ACC112 (cell line): Measurements from ENCODE around the gene ITIH6.
"Not testable (repeated sequence)": the region's sequence is repeated elsewhere in the genome, so short reads cannot be mapped to it uniquely, and the experiment has no call there.

ENCODE experiments used
- H2AFZ ChIP-seq: fragments of 200-600 bp; sonication (generic); one replicate; pipeline ENCODE4 v1.6.0; 2017; ENCODE audit warnings: antibody characterized with exemption, low read length; ENCODE audit not compliant: unreplicated experiment
- H3K27ac ChIP-seq: fragments of 200-600 bp; sonication (generic); 2 replicates; pipeline ENCODE4 v1.5.1; 2014; ENCODE audit warnings: low read depth, mild to moderate bottlenecking, antibody characterized with exemption, low read length, moderate library complexity
- H3K27me3 ChIP-seq: fragments of 200-600 bp; sonication (generic); 2 replicates; pipeline ENCODE4 v1.6.1; 2014; ENCODE audit warnings: mild to moderate bottlenecking, antibody characterized with exemption, low read length, moderate library complexity, mixed read lengths; ENCODE audit not compliant: insufficient read depth
- H3K36me3 ChIP-seq: fragments of 200-600 bp; sonication (generic); 2 replicates; pipeline ENCODE4 v1.6.1; 2016; ENCODE audit warnings: mild to moderate bottlenecking, antibody characterized with exemption, low read length, moderate library complexity, mixed read lengths; ENCODE audit not compliant: insufficient read depth
- H3K4me1 ChIP-seq: fragments of 200-600 bp; sonication (generic); one replicate; pipeline ENCODE4 v1.6.1; 2016; ENCODE audit warnings: low read length, mixed read lengths; ENCODE audit not compliant: insufficient read depth, unreplicated experiment, control insufficient read depth
- H3K4me3 ChIP-seq: fragments of 200-600 bp; sonication (generic); 2 replicates; pipeline ENCODE4 v1.5.1; 2014; ENCODE audit warnings: mild to moderate bottlenecking, low read depth, low read length
- H3K79me2 ChIP-seq: fragments of 200-600 bp; sonication (generic); one replicate; pipeline ENCODE4 v1.6.0; 2016; ENCODE audit warnings: low read length; ENCODE audit not compliant: control insufficient read depth, unreplicated experiment, insufficient read depth

The ITIH6 gene

DNA sequence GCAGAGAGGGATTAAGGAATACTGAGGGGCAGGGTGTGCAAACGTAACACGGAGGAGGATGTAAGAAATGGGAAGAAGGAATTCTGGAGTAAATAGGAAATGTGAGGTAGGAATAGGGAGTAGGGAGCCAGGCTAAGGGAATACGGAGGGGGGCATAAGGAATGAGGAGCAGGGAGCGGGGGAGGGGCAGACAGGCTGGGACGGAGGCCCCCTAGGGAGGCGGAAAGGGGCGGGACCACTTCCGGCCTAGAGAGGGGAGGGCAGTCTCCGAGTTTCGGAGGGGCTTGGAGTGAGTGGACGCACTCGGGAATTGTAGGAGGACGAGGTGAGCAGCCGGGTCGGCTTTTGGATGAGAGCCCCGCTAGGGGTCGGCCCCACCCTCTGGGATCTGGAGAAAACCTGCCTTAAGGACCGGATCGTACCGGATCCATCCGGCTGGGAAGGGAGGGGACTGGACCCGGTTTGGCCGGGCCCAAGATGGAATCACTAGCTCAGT is 10.1 kb upstream of the ITIH6 start:
- H3K27me3 ChIP-seq = peaks cover 7% of the 10 kb centered on the region; the same call in 1 of the 2 replicates
- H3K79me2 ChIP-seq = peaks cover 35% of the 10 kb centered on the region
- peaks cover 5% of the 10 kb centered on the region; the same call in 1 of the 2 replicates for H3K36me3 ChIP-seq
- peak overlapping the region; percentile 77 for H3K27ac ChIP-seq
- H2AFZ ChIP-seq = peak overlapping the region; percentile 75
- H3K4me3 ChIP-seq = peak overlapping the region; percentile 78
- peaks cover 7% of the 10 kb centered on the region for H3K4me1 ChIP-seq

- H3K79me2 ChIP-seq = peaks cover 35% of the 10 kb centered on the region
- peak within 1 kb of the TSS; percentile 77 for H3K27ac ChIP-seq
- peaks cover 7% of the 10 kb centered on the region for H3K4me1 ChIP-seq
- peaks cover 7% of the 10 kb centered on the region; the same call in 1 of the 2 replicates for H3K27me3 ChIP-seq
- peaks cover 5% of the 10 kb centered on the region; the same call in 1 of the 2 replicates for H3K36me3 ChIP-seq
- H2AFZ ChIP-seq = peak within 1 kb of the TSS; percentile 75
- H3K4me3 ChIP-seq = peak within 1 kb of the TSS; percentile 78
Measured at GRCh38 chrX:54807524-54808108, 9.6 kb upstream of the ITIH6 start, which contains the start of gene MAGED2. Gene MAGED2, plus strand, starts transcription at chrX:54807745. Its CDS starts 1,587 bp downstream, at chrX:54809332.

DNA sequence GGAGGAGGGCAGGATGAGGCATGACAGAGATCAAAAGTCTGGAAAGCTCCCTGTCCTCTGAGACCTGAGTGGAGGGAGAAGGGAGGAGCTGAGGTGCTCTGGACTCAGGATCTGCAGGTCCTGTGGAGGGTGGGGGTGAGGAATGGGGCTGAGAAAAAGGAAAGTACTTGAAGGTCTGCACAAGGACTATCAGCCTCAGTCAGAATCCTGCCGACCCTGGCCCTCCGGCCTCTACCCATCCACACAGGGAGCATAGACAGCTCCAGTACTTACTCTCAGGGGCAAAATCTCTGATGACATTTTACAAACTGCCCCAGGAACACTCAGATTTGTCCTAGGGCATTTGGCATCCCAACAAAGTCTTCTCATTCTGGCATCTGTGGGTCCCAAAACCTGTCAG is 991 bp upstream of the ITIH6 start:
- Histone ChIP-seq H2AFZ (no peak overlapping the region), H3K4me1 (no peaks in the 10 kb centered on the region), H3K79me2 (no peaks in the 10 kb centered on the region), H3K4me3 (no peak overlapping the region), H3K27me3 (peaks cover 20% of the 10 kb centered on the region; the same call in 1 of the 2 replicates), H3K27ac (no peak overlapping the region), H3K36me3 (no peaks in the 10 kb centered on the region)

DNA sequence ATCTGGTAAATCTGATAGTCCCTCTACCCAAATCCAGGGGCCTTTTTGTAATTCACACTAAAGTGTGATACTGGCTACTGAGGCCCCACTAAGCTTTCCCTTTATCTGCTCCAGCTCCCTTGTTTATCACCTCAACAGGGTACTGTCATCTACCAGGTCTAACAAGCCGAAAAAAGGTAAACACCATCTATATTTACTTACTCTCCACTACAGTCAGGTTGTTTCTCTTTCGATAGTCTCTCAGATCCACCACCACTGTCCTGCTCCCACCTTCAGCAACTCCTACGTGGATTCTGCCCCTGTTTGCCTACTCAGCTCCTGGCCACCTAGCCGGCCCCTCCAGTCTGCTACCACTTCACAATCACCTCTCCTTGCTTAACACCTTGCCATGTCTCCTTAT is 3.3 kb downstream of the ITIH6 start:
- Histone ChIP-seq H3K27ac (no peak overlapping the region), H2AFZ (no peak overlapping the region), H3K4me1 (no peaks in the 10 kb centered on the region), H3K79me2 (no peaks in the 10 kb centered on the region), H3K4me3 (no peak overlapping the region), H3K36me3 (no peaks in the 10 kb centered on the region), H3K27me3 (peaks cover 21% of the 10 kb centered on the region; the same call in 1 of the 2 replicates)

- H3K4me1 ChIP-seq = no peaks in the 10 kb centered on the region
- no peaks in the 10 kb centered on the region for H3K79me2 ChIP-seq
- H3K36me3 ChIP-seq = no peaks in the 10 kb centered on the region
- H3K4me3 ChIP-seq = no peak overlapping the region
- H2AFZ ChIP-seq = no peak overlapping the region
- H3K27ac ChIP-seq = no peak overlapping the region
- H3K27me3 ChIP-seq = peaks cover 16% of the 10 kb centered on the region; the same call in 1 of the 2 replicates
Measured at GRCh38 chrX:54794028-54794427, 4.0 kb downstream of the ITIH6 start.

DNA sequence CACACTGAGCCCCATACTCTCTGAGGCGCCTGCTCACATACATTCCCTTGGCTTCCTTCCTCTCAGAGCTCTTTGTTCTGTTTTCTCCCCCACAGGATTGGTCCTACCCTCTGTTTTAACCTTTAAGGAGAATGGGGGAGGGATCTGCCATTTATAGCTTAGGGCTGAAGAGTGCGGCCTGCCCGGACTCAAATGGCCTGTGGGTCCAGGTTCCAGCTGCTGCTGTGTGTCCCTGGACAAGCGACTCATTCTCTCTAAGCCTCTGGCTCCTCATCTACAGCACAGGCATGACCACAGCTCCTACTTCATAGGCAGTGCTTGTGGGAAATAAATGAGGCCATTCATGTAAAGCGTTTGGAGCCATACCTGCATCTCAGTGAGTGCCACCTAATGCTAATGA is 8.7 kb downstream of the ITIH6 start:
- H3K36me3 ChIP-seq, H2AFZ ChIP-seq, H3K79me2 ChIP-seq, H3K27me3 ChIP-seq, H3K27ac ChIP-seq, H3K4me1 ChIP-seq, H3K4me3 ChIP-seq: not testable (repeated sequence)

- H2AFZ ChIP-seq = no peak overlapping the region
- H3K27ac ChIP-seq = no peak overlapping the region
- no peaks in the 10 kb centered on the region for H3K79me2 ChIP-seq
- 0 out of 2 replicates have a peak, but pooled peaks cover 2% of the 10 kb centered on the region for H3K27me3 ChIP-seq
- H3K36me3 ChIP-seq = no peaks in the 10 kb centered on the region
- no peaks in the 10 kb centered on the region for H3K4me1 ChIP-seq
- H3K4me3 ChIP-seq = no peak overlapping the region
Measured at GRCh38 chrX:54788446-54788845, 9.6 kb downstream of the ITIH6 start.

- Histone ChIP-seq H3K79me2 (no peaks in the 10 kb centered on the region), H3K27ac (no peak overlapping the region), H3K36me3 (no peaks in the 10 kb centered on the region), H3K4me3 (no peak overlapping the region), H3K4me1 (no peaks in the 10 kb centered on the region), H3K27me3 (no peaks in the 10 kb centered on the region), H2AFZ (no peak overlapping the region)
Measured at GRCh38 chrX:54786967-54787366, 11.1 kb downstream of the ITIH6 start.

GRCh38 chrX:54785901-54786300 is 12.2 kb downstream of the ITIH6 start:
- H3K27me3 ChIP-seq = 0 out of 2 replicates have a peak, but pooled peaks cover 2% of the 10 kb centered on the region
- H3K4me3 ChIP-seq = no peak overlapping the region
- no peaks in the 10 kb centered on the region for H3K36me3 ChIP-seq
- no peak overlapping the region for H2AFZ ChIP-seq
- no peak overlapping the region for H3K27ac ChIP-seq
- no peaks in the 10 kb centered on the region for H3K79me2 ChIP-seq
- H3K4me1 ChIP-seq = no peaks in the 10 kb centered on the region

DNA sequence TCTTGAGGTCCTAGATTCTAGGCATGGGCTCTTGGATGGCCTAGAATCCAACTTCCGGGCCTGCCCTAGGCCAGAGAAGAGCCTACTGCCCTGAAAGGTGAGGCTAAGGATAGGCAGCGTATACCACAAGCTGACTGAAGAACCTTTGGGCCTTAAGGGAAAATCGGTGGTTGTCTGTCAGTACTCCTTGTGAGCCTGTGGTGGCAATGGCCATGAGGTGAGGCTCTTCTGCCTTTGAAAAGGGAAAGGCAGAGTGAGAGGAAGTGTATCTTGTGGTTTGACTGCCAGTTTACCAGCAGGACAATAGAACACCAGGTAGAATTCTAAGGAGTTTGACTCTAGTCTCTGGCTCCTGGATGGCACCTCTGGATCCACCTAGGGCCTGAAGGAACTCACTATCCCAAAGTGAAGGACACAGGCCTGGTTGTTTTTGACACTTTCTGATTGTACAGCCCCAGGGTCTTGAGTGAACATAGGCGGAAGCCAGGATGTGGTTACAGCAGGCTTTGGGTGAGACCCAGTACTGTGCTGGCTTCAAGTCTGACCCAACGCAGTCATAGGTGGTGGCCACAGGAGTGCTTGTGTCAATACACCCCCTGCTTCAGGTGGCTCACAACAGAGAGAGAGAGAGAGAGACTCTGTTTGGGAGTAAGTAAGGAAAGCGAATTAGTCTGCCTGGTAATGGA is 20.9 kb downstream of the ITIH6 start:
- H2AFZ ChIP-seq = no peak overlapping the region
- H3K27me3 ChIP-seq = 0 out of 2 replicates have a peak, but pooled peaks cover 6% of the 10 kb centered on the region
- H3K4me1 ChIP-seq = no peaks in the 10 kb centered on the region
- H3K36me3 ChIP-seq = no peaks in the 10 kb centered on the region
- no peak overlapping the region for H3K27ac ChIP-seq
- no peaks in the 10 kb centered on the region for H3K79me2 ChIP-seq
- H3K4me3 ChIP-seq = no peak overlapping the region

DNA sequence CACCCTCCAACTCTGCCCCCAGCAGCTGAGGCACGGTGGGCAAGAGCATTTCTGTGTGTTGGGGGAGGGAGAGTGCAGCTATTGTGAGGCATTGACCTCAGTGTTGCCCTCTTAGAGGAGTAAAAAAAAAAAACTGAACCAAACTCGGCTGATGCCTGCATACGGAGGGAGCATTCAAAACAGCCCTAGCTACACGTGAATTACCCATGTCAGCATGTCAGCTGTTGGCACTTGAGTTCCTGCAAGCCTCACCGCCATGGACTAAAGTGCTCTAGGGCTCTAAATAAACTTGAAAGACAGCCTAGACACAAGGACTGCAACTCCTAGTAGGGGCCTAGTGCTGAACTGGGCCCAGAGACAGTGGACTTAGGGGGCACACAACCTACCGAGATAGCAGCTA is 22.0 kb downstream of the ITIH6 start:
- H3K27me3 ChIP-seq = 0 out of 2 replicates have a peak, but pooled peaks cover 5% of the 10 kb centered on the region

More for the DNA sequence above, 22.0 kb downstream of the ITIH6 start:
- Histone ChIP-seq H3K27ac (no peak overlapping the region), H3K4me1 (no peaks in the 10 kb centered on the region), H2AFZ (no peak overlapping the region), H3K4me3 (no peak overlapping the region), H3K36me3 (no peaks in the 10 kb centered on the region), H3K79me2 (no peaks in the 10 kb centered on the region)
